ENCODE results near the gene ZNF280A.

- TF ChIP-seq EP300 (IDR thresholded peaks at IDR 0.05) (no peak), POLR2A (IDR thresholded peaks at IDR 0.05) (no peak), CTCF (IDR thresholded peaks at IDR 0.05) (no peak)
Observed at GRCh38 chr22:22485524-22485923, 34.5 kb downstream of the ZNF280A start.
